K562 (cell line): Measurements from ENCODE around the gene NFATC2. TPM values are rescaled to one million over a fixed set of nuclear protein-coding genes. Genes with fewer than 3 reads are reported as not detected.

Experiments
- ATAC-seq: fragments of 200-7000 bp; cut with Tn5 transposase; 3 replicates; pipeline ENCODE4 v1.9.1; 2020; ENCODE audit warnings: moderate library complexity
- BruUV-seq: library from RNA; stranded (reverse); fragments of 400-500 nt; replicated peaks from 2 replicates; lab custom pipeline; 2021; lab: Mats Ljungman, UMichigan
- CTCF ChIA-PET: fragments of 300-600 bp; formaldehyde crosslinking; extraction: SDS; loops from one replicate; lab custom pipeline; 2021; ENCODE audit warnings: low intra/inter-chr PET ratio; lab: Yijun Ruan, JAX
- POLR2A ChIA-PET: fragments of 300-600, 350-650 bp; sonication (Branson Sonifier 250); formaldehyde crosslinking; extraction: SDS; loops from one replicate; lab custom pipeline; 2021; ENCODE audit warnings: antibody characterized with exemption, inconsistent platforms; lab: Yijun Ruan, JAX
- DNase-seq, 4 experiments: peaks; one replicate each; pipeline versions ENCODE4 v3.0.0 to v3.0.0-alpha.2; 2011 to 2018; ENCODE audit warnings: low spot score in 3 of 4, mixed read lengths in 3 of 4; ENCODE audit errors: extremely low read depth in 1 of 4
- FAIRE-seq: peaks from 2 replicates; lab custom pipeline; 2011; peaks lifted over from hg19 to GRCh38; lab: Jason Lieb, UNC
- H2AFZ ChIP-seq: 2 replicates; pipeline ENCODE4 v1.6.0; 2011; ENCODE audit warnings: low read depth, low read length, control low read depth, inconsistent platforms
- H3K27ac ChIP-seq: fragments of 200-600 bp; 3 replicates; pipeline ENCODE4 v1.8.0; 2011; ENCODE audit warnings: low read depth, mild to moderate bottlenecking, control low read depth, inconsistent platforms, low read length, moderate library complexity, mixed read lengths; ENCODE audit errors: extremely low read depth
- H3K27me3 ChIP-seq, 2 experiments: fragments of 300-600 bp in 1 of 2; 2 replicates in 1 of 2; 3 replicates in 1 of 2; pipeline versions ENCODE4 v1.6.0 to v1.8.0; 2011; ENCODE audit warnings: inconsistent platforms in 2 of 2, low read length in 2 of 2, mild to moderate bottlenecking in 1 of 2, mixed read lengths in 1 of 2, moderate library complexity in 1 of 2; ENCODE audit not compliant: control insufficient read depth in 2 of 2, insufficient read depth in 2 of 2
- H3K36me3 ChIP-seq: fragments of 300-600 bp; 3 replicates; pipeline ENCODE4 v1.8.0; 2011; ENCODE audit warnings: mild to moderate bottlenecking, low read length, inconsistent platforms; ENCODE audit not compliant: control insufficient read depth, insufficient read depth
- H3K4me1 ChIP-seq, 2 experiments: fragments of 200-600 bp in 1 of 2; replicated peaks in 1 of 2; 2 replicates in 1 of 2; 3 replicates in 1 of 2; pipeline versions ENCODE4 v1.5.1 to v1.8.0; 2011; ENCODE audit warnings: inconsistent platforms in 2 of 2, low read length in 2 of 2, mild to moderate bottlenecking in 1 of 2, mixed read lengths in 1 of 2, moderate library complexity in 1 of 2; ENCODE audit not compliant: control insufficient read depth in 2 of 2, insufficient read depth in 2 of 2
- H3K4me2 ChIP-seq: 2 replicates; pipeline ENCODE4 v1.6.1; 2011; ENCODE audit warnings: low read length, control low read depth, inconsistent platforms, mixed read lengths; ENCODE audit not compliant: insufficient read depth
- H3K4me3 ChIP-seq: fragments of 200-600 bp; sonication (generic), shearing (Covaris generic); 2 replicates; pipeline ENCODE4 v1.5.1; 2016; ENCODE audit warnings: control low read depth, inconsistent platforms
- H3K79me2 ChIP-seq: fragments of 200-600 bp; 3 replicates; pipeline ENCODE4 v1.8.0; 2011; ENCODE audit warnings: low read length, inconsistent platforms; ENCODE audit not compliant: control insufficient read depth, insufficient read depth
- H3K9ac ChIP-seq, 2 experiments: 2 replicates each; pipeline versions ENCODE4 v1.6.0 to v1.6.1; 2011; ENCODE audit warnings: low read depth in 2 of 2, low read length in 2 of 2, control low read depth in 1 of 2, inconsistent platforms in 1 of 2, mild to moderate bottlenecking in 1 of 2, mixed read lengths in 1 of 2; ENCODE audit not compliant: insufficient read depth in 1 of 2
- H3K9me1 ChIP-seq: one replicate; pipeline ENCODE4 v1.6.0; 2011; ENCODE audit warnings: inconsistent platforms, mild to moderate bottlenecking, low read length, moderate library complexity; ENCODE audit not compliant: control insufficient read depth, insufficient read depth
- H3K9me3 ChIP-seq: replicated peaks from 2 replicates; pipeline ENCODE4 v1.5.1; 2011; ENCODE audit warnings: low read depth, low read length, inconsistent platforms; ENCODE audit not compliant: control insufficient read depth, insufficient read depth
- H4K20me1 ChIP-seq: replicated peaks from 2 replicates; pipeline ENCODE4 v1.6.1; 2011; ENCODE audit warnings: low read length, inconsistent platforms, mixed read lengths; ENCODE audit not compliant: control insufficient read depth, insufficient read depth
- CEBPG ChIP-seq, 3 experiments: fragments of 200-800 bp in 1 of 3; sonication (Bioruptor generic) in 1 of 3; sonication (generic) in 1 of 3; formaldehyde crosslinking in 1 of 3; IDR thresholded peaks in 2 of 3; conservative IDR thresholded peaks in 1 of 3; 2 replicates each; pipeline versions ENCODE4 v1.6.1 to v1.8.0; 2016 to 2022; ENCODE audit warnings: missing compliant biosample characterization in 2 of 3, missing genetic modification characterization in 2 of 3, mild to moderate bottlenecking in 1 of 3, missing genetic modification reagents in 1 of 3
- ELF4 ChIP-seq: fragments of 450-650 bp; formaldehyde crosslinking; IDR thresholded peaks from 2 replicates; pipeline ENCODE4 v1.4.0; 2022; ENCODE audit warnings: missing genetic modification characterization
- GABPB1 ChIP-seq: sonication (generic); formaldehyde crosslinking; IDR thresholded peaks from 2 replicates; pipeline ENCODE4 v1.8.0; 2022; ENCODE audit warnings: mild to moderate bottlenecking, missing genetic modification reagents
- HDAC1 ChIP-seq, 2 experiments: fragments of 450-650 bp; IDR thresholded peaks; 2 replicates each; pipeline ENCODE4 v1.6.1; 2016 to 2017; ENCODE audit warnings: inconsistent platforms in 1 of 2, mild to moderate bottlenecking in 1 of 2, moderate library complexity in 1 of 2
- MBD1 ChIP-seq: fragments of 250-450 bp; sonication (Bioruptor Pico); IDR thresholded peaks from 2 replicates; pipeline ENCODE4 v1.8.0; 2022; ENCODE audit warnings: inconsistent platforms
- MYBL2 ChIP-seq, 2 experiments: fragments of 450-650 bp in 1 of 2; sonication (generic) in 1 of 2; formaldehyde crosslinking in 1 of 2; IDR thresholded peaks; 2 replicates each; pipeline versions ENCODE4 v1.6.1 to v1.8.1; 2017 to 2022; ENCODE audit warnings: borderline replicate concordance in 1 of 2, inconsistent platforms in 1 of 2, low read depth in 1 of 2, mild to moderate bottlenecking in 1 of 2, missing genetic modification reagents in 1 of 2, moderate library complexity in 1 of 2
- NFRKB ChIP-seq: fragments of 450-650 bp; IDR thresholded peaks from 2 replicates; pipeline ENCODE4 v1.6.1; 2016; ENCODE audit warnings: low read depth
- OTX1 ChIP-seq: fragments of 450-650 bp; formaldehyde crosslinking; IDR thresholded peaks from 2 replicates; pipeline ENCODE4 v1.4.0; 2022; ENCODE audit warnings: mild to moderate bottlenecking
- RAD51 ChIP-seq: fragments of 450-650 bp; IDR thresholded peaks from 2 replicates; pipeline ENCODE4 v1.7.1; 2016; ENCODE audit warnings: low read depth, mild to moderate bottlenecking, borderline replicate concordance
- TCF15 ChIP-seq: fragments of 250-450 bp; sonication (Bioruptor Pico); IDR thresholded peaks from 2 replicates; pipeline ENCODE4 v1.8.0; 2022; ENCODE audit warnings: moderate library complexity, mild to moderate bottlenecking, inconsistent platforms
- ZFP91 ChIP-seq: sonication (generic); formaldehyde crosslinking; IDR thresholded peaks from 2 replicates; pipeline ENCODE4 v1.8.0; 2022; ENCODE audit warnings: mild to moderate bottlenecking, missing genetic modification reagents
- ZNF274 ChIP-seq: IDR thresholded peaks from 2 replicates; pipeline ENCODE4 v1.6.1; 2011; ENCODE audit warnings: low read depth, mild to moderate bottlenecking, low read length, moderate library complexity, borderline replicate concordance
- ZNF696 ChIP-seq: fragments of 250-450 bp; sonication (Bioruptor Pico); conservative IDR thresholded peaks from 2 replicates; pipeline ENCODE4 v1.4.0; 2020; ENCODE audit warnings: mild to moderate bottlenecking, moderate library complexity
- WGBS: fragments of 100-300 bp; shearing (Covaris generic); methylation state at CpG from one replicate; pipeline ENCODE4 v1.1.6; 2016; ENCODE audit warnings: low coverage, mixed read lengths; ENCODE audit not compliant: insufficient coverage; ENCODE audit errors: missing lambda C conversion rate; 5-methylcytosine and 5-hydroxymethylcytosine counted together
- in situ Hi-C: fragments of 300-500 bp; cut with MboI; formaldehyde crosslinking; loops from 4 replicates; pipeline ENCODE4 v1.15.0; 2018; ENCODE audit warnings: inconsistent platforms, mixed read lengths
- intact Hi-C: fragments of 100-400 bp; cut with micrococcal nuclease; formaldehyde crosslinking; loops from 2 replicates; pipeline ENCODE4 v1.14.2; 2022
- polyA plus RNA-seq, 8 experiments: library from polyadenylated mRNA; depleted of rRNA in 4 of 8; stranded (reverse) in 5 of 8; unstranded in 3 of 8; fragments of >200 nt; fragmentation: Nextera tagmentation in 2 of 8; fragmentation: Illumina TruSeq in 1 of 8; extraction: Ambion mirVana in 2 of 8; extraction: Trizol in 1 of 8; gene quantifications; 2 replicates each; pipeline versions ENCODE4 v1.2.1 to v1.2.3, GENCODE V29; 2011 to 2014; ENCODE audit warnings: inconsistent platforms in 1 of 8, missing spikeins in 1 of 8
- total RNA-seq, 7 experiments: library from RNA; depleted of rRNA in 6 of 7; stranded (reverse); fragments of >200 nt in 6 of 7; fragmentation: Illumina TruSeq in 2 of 7; extraction: Trizol in 2 of 7; gene quantifications; 2 replicates each; pipeline versions ENCODE4 v1.2.1 to v1.2.3, GENCODE V29; 2011 to 2021; ENCODE audit warnings: low replicate concordance in 1 of 7

NFATC2 gene
- total and polyA plus RNA-seq, 9 of the 15 experiments (the other 6 are each of a cell fraction or from before 2014, with no cell fraction given): 1.9 to 11.2 (median 3.0) TPM

GRCh38 chr20:51394706-51395105 lies 147.8 kb downstream of the NFATC2 start:
- Histone ChIP-seq H3K27me3 (no peaks in the 10 kb centered on the region), H3K36me3 (peaks cover 24% of the 10 kb centered on the region; the same call in 2 of the 3 replicates), H3K79me2 (no peaks in the 10 kb centered on the region), H3K9me3 (no peaks in the 10 kb centered on the region), H2AFZ (no peak overlapping the region), H3K4me2 (no peak overlapping the region), H3K27ac (no peak overlapping the region), H3K9ac (no peak overlapping the region), H3K4me1 (no peaks in the 10 kb centered on the region), H4K20me1 (no peaks in the 10 kb centered on the region), H3K9me1 (no peaks in the 10 kb centered on the region), H3K4me3 (no peak overlapping the region)
- in situ Hi-C loops: no loop called here
- intact Hi-C loops: no loop called here
- DNase-seq: no peak
- BruUV-seq: no TSS peak
- CTCF ChIA-PET: no interaction called here
- no peak for ATAC-seq
- POLR2A ChIA-PET: interaction anchor here (0.5 kb wide), 1 partner anchor 191 kb away, joined by 3 read pairs; no protein-coding TSS in a partner anchor
- no peak for FAIRE-seq
- no peak for TF ChIP-seq RAD51
- no peak for TF ChIP-seq CEBPG (CRISPR knock-in tag; IDR thresholded peaks at IDR 0.05)
- no peak for TF ChIP-seq CEBPG (tag; conservative IDR thresholded peaks at IDR 0.05 in 1 of 2, IDR thresholded peaks at IDR 0.05 in 1 of 2)
- TF ChIP-seq HDAC1 (IDR thresholded peaks at IDR 0.05): no peak
- TF ChIP-seq ZNF274: no peak
- TF ChIP-seq ZNF696 (CRISPR knock-in tag): no peak
- TF ChIP-seq ELF4 (CRISPR knock-in tag): no peak
- TF ChIP-seq MBD1 (CRISPR knock-in tag): no peak
- no peak for TF ChIP-seq OTX1
- TF ChIP-seq MYBL2 (IDR thresholded peaks at IDR 0.05; ENCODE audit: low read depth): no peak
- TF ChIP-seq MYBL2 (CRISPR knock-in tag; IDR thresholded peaks at IDR 0.05; ENCODE audit: borderline replicate concordance): no peak
- no peak for TF ChIP-seq TCF15 (CRISPR knock-in tag)
- no peak for TF ChIP-seq NFRKB
- no peak for TF ChIP-seq ZFP91 (CRISPR knock-in tag)
- TF ChIP-seq GABPB1: no peak
- 94% methylated on average over 6 of the region's 6 CpGs for WGBS
